ENCODE measurements around the gene LENG8.

LENG8 gene

GRCh38 chr19:54424201-54424600 is 24.8 kb upstream of the LENG8 start:
- no peak for DNase-seq

- no peak for DNase-seq
Observed at GRCh38 chr19:54424660-54425381, 24.2 kb upstream of the LENG8 start.

GRCh38 chr19:54425382-54425723 is 23.6 kb upstream of the LENG8 start:
- DNase-seq, result no peak

GRCh38 chr19:54426291-54426931 is 22.6 kb upstream of the LENG8 start:
- DNase-seq, result no peak

GRCh38 chr19:54427586-54427985 is 21.4 kb upstream of the LENG8 start:
- DNase-seq, result no peak

GRCh38 chr19:54428323-54429175 is 20.4 kb upstream of the LENG8 start:
- no peak for DNase-seq

GRCh38 chr19:54429176-54429495 is 19.9 kb upstream of the LENG8 start:
- DNase-seq, result no peak

- DNase-seq, result no peak
Observed at GRCh38 chr19:54429545-54430227, 19.3 kb upstream of the LENG8 start.

- peak; percentile 55 for DNase-seq
Observed at GRCh38 chr19:54430306-54431254, 18.4 kb upstream of the LENG8 start.

- DNase-seq, result no peak
Observed at GRCh38 chr19:54431255-54431838, 17.7 kb upstream of the LENG8 start.

GRCh38 chr19:54432144-54432738 is 16.8 kb upstream of the LENG8 start:
- DNase-seq, result no peak

GRCh38 chr19:54433697-54434096 is 15.3 kb upstream of the LENG8 start:
- no peak for DNase-seq

- DNase-seq, result no peak
Observed at GRCh38 chr19:54434112-54434872, 14.7 kb upstream of the LENG8 start.

- no peak for DNase-seq
Observed at GRCh38 chr19:54434873-54435214, 14.2 kb upstream of the LENG8 start.

- DNase-seq, result no peak
Observed at GRCh38 chr19:54435551-54436016, 13.4 kb upstream of the LENG8 start.

- DNase-seq, result no peak
Observed at GRCh38 chr19:54436031-54436523, 12.9 kb upstream of the LENG8 start.

GRCh38 chr19:54436628-54437252 is 12.3 kb upstream of the LENG8 start:
- DNase-seq, result no peak

GRCh38 chr19:54439174-54439851 is 9.7 kb upstream of the LENG8 start:
- DNase-seq, result peak; percentile 35

- DNase-seq, result no peak
Observed at GRCh38 chr19:54440641-54441040, 8.4 kb upstream of the LENG8 start.

All from stimulated activated CD4-positive, alpha-beta T cell treated with anti-CD3 and anti-CD28 coated beads, Interleukin-4, amount 100 ng/mL, for 1 hour (primary cell).